Measurements from ENCODE around the gene FILIP1L. TPM values are rescaled to one million over a fixed set of nuclear protein-coding genes. Genes with fewer than 3 reads are reported as not detected.

The FILIP1L gene
- total RNA-seq, 1 experiment from 2014 or later = 0.17 TPM

DNA sequence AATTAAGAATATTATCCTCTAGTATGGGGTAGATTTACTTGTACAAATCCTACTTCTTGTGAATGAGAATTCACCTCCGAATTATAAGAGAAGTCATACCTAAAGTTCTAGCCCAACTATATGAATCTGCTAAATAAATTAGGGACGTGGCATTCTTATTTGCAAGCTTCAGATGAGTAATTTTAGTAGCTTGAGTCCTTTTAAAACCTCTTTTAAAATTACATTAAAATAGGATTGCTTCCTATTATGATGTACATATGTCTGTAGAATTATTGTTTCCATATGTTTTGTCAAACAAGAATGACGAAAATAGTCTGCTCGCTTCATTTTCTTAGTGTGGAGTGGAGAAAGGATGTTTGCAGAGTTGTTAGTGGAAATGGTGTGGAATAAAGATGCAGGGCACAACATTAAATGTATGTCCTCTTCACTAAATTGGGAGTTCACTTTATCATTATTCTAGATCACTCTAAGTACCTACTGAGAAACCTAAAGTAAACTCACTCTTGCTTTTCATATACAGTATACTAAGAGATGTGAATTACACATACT is 237.2 kb downstream of the FILIP1L start:
- no peak overlapping the region for H3K9ac ChIP-seq (ENCODE audit: low read length)
- peak overlapping the region; percentile 56; the same call in 1 of the 2 replicates for H3K4me2 ChIP-seq (ENCODE audit: low read length)
- H3K27me3 ChIP-seq (ENCODE audit: insufficient read depth, low read length) = no peaks in the 10 kb centered on the region
- ChIA-PET RAD21 (ENCODE audit: low non-redundant PET in 1 of 2, low total read pairs in 2 of 2, uncharacterized antibody in 2 of 2, unreplicated experiment in 2 of 2) (no interaction called here), CTCF (interaction anchor here (1.2 kb wide), 1 partner anchor 34 kb away, joined by 3 read pairs; no protein-coding TSS in a partner anchor), POLR2A (no interaction called here)
- no peak for DNase-seq (ENCODE audit: low read depth, low spot score)
- no TSS peak for BruUV-seq (replicated peaks)
- no peak overlapping the region for H2AFZ ChIP-seq (ENCODE audit: low read depth, low read length, poor library complexity, severe bottlenecking)
- H3K4me3 ChIP-seq (replicated peaks in 1 of 2; ENCODE audit: low read depth in 1 of 2, low read length in 2 of 2) = no peak overlapping the region
- H3K9me2 ChIP-seq (ENCODE audit: insufficient read depth) = no peaks in the 10 kb centered on the region
- intact Hi-C loops (cut with micrococcal nuclease) = no loop called here
- no peaks in the 10 kb centered on the region for H4K20me1 ChIP-seq (ENCODE audit: insufficient read depth)
- H3K27ac ChIP-seq (ENCODE audit: low read depth, low read length) = no peak overlapping the region
- H3K36me3 ChIP-seq (ENCODE audit: control insufficient read depth in 1 of 2, insufficient read depth in 2 of 2, low read length in 2 of 2) = no peaks in the 10 kb centered on the region
- no peaks in the 10 kb centered on the region for H3K9me3 ChIP-seq (ENCODE audit: control insufficient read depth in 1 of 2, insufficient read depth in 1 of 2, low read depth in 1 of 2, low read length in 2 of 2)
- TF ChIP-seq ZNF274 (IDR thresholded peaks at IDR 0.05; ENCODE audit: low read depth, low read length) (no peak), EZH2phosphoT487 (IDR thresholded peaks at IDR 0.05; ENCODE audit: borderline replicate concordance) (no peak), FOSL1 (IDR thresholded peaks at IDR 0.05; ENCODE audit: low read depth) (no peak)
- ATAC-seq = no peak
- H3K79me2 ChIP-seq (ENCODE audit: insufficient read depth, low read length) = peaks cover 10% of the 10 kb centered on the region; the same call in 1 of the 2 replicates
- peaks cover 0 to 13% of the 10 kb centered on the region in 2 experiments; a peak in 2 of 4 replicates for H3K4me1 ChIP-seq (ENCODE audit: control insufficient read depth in 1 of 2, insufficient read depth in 2 of 2, low read length in 2 of 2)

DNA sequence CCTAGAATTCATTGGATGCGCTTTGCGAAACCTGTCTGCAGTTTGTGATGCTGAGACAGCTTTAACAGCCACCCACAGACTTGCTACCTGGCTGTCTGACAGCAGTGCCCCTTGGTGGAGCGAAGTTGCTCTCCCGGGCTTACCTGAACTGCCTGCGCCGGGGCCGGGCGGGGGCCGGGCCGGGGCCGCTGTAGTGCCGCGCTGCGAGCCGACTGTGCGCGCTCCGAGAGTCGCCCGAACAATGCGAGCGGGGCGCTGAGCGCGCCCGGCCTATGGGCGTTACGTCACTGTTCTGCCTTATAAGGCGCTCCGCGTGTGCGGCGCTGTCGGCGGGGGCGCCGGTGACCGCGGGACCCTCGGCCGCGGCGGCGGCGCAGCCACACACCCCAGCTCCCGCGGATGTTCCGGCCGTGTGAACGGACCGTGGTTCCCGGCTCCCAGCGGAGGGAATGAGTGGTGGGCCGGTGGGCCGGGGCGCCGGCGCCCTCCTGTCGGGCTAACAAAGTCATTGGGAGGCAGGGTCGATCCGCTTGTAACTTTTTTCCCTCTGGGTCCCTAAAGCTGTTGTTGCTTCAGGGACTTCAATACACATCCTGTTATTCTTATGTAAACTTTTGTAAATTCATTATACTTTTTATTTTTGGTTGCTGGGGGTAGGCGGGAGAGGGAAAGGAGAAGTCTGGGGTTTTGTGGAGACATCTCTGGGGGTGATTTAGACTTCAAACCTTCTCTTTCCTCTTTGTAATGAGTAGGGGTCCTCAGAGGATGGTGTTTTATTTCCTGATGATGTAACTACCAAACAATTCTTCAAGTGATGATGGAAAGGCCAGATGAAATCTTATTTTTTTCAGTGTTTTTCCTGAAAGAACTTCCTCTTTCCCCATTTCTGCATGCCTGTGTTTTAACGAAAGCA is 238.1 kb downstream of the FILIP1L start:
- no peaks in the 10 kb centered on the region for H4K20me1 ChIP-seq (ENCODE audit: insufficient read depth)
- H3K79me2 ChIP-seq (ENCODE audit: insufficient read depth, low read length) = peaks cover 8% of the 10 kb centered on the region; the same call in 1 of the 2 replicates
- H3K4me1 ChIP-seq (ENCODE audit: control insufficient read depth in 1 of 2, insufficient read depth in 2 of 2, low read length in 2 of 2) = peaks cover 0 to 13% of the 10 kb centered on the region in 2 experiments; a peak in 2 of 4 replicates
- CTCF ChIA-PET = no interaction called here
- POLR2A ChIA-PET = no interaction called here
- H3K9ac ChIP-seq (ENCODE audit: low read length) = no peak overlapping the region
- no peaks in the 10 kb centered on the region for H3K27me3 ChIP-seq (ENCODE audit: insufficient read depth, low read length)
- BruUV-seq (replicated peaks) = no TSS peak
- DNase-seq (ENCODE audit: low read depth, low spot score) (no peak), ATAC-seq (no peak)
- no peak overlapping the region for H3K4me2 ChIP-seq (ENCODE audit: low read length)
- intact Hi-C loops (cut with micrococcal nuclease) = no loop called here
- no peaks in the 10 kb centered on the region for H3K36me3 ChIP-seq (ENCODE audit: control insufficient read depth in 1 of 2, insufficient read depth in 2 of 2, low read length in 2 of 2)
- H3K4me3 ChIP-seq (replicated peaks in 1 of 2; ENCODE audit: low read depth in 1 of 2, low read length in 2 of 2) = no peak overlapping the region
- no peaks in the 10 kb centered on the region for H3K9me3 ChIP-seq (ENCODE audit: control insufficient read depth in 1 of 2, insufficient read depth in 1 of 2, low read depth in 1 of 2, low read length in 2 of 2)
- RAD21 ChIA-PET (ENCODE audit: low non-redundant PET in 1 of 2, low total read pairs in 2 of 2, uncharacterized antibody in 2 of 2, unreplicated experiment in 2 of 2) = no interaction called here
- H3K27ac ChIP-seq (ENCODE audit: low read depth, low read length) = no peak overlapping the region
- no peak overlapping the region for H2AFZ ChIP-seq (ENCODE audit: low read depth, low read length, poor library complexity, severe bottlenecking)
- no peaks in the 10 kb centered on the region for H3K9me2 ChIP-seq (ENCODE audit: insufficient read depth)
- TF ChIP-seq, protein P1, sequence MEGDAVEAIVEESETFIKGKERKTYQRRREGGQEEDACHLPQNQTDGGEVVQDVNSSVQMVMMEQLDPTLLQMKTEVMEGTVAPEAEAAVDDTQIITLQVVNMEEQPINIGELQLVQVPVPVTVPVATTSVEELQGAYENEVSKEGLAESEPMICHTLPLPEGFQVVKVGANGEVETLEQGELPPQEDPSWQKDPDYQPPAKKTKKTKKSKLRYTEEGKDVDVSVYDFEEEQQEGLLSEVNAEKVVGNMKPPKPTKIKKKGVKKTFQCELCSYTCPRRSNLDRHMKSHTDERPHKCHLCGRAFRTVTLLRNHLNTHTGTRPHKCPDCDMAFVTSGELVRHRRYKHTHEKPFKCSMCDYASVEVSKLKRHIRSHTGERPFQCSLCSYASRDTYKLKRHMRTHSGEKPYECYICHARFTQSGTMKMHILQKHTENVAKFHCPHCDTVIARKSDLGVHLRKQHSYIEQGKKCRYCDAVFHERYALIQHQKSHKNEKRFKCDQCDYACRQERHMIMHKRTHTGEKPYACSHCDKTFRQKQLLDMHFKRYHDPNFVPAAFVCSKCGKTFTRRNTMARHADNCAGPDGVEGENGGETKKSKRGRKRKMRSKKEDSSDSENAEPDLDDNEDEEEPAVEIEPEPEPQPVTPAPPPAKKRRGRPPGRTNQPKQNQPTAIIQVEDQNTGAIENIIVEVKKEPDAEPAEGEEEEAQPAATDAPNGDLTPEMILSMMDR (IDR thresholded peaks at IDR 0.05 in 2 of 3, conservative IDR thresholded peaks at IDR 0.05 in 1 of 3; ENCODE audit: borderline replicate concordance in 1 of 3, insufficient read depth in 1 of 3, low read depth in 2 of 3, low read length in 2 of 3) = no peak
- TF ChIP-seq, protein P2, sequence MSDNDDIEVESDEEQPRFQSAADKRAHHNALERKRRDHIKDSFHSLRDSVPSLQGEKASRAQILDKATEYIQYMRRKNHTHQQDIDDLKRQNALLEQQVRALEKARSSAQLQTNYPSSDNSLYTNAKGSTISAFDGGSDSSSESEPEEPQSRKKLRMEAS (IDR thresholded peaks at IDR 0.05) = no peak
- TF ChIP-seq TCF7L2 (IDR thresholded peaks at IDR 0.05; ENCODE audit: borderline replicate concordance, extremely low read depth, insufficient read depth, insufficient read length) = no peak
- no peak for TF ChIP-seq YY1 (IDR thresholded peaks at IDR 0.05; ENCODE audit: extremely low read depth, insufficient replicate concordance, low read depth, low read length)
- TF ChIP-seq POLR2AphosphoS5 (IDR thresholded peaks at IDR 0.05; ENCODE audit: low read depth, low read length) = no peak
- TF ChIP-seq, protein P3, sequence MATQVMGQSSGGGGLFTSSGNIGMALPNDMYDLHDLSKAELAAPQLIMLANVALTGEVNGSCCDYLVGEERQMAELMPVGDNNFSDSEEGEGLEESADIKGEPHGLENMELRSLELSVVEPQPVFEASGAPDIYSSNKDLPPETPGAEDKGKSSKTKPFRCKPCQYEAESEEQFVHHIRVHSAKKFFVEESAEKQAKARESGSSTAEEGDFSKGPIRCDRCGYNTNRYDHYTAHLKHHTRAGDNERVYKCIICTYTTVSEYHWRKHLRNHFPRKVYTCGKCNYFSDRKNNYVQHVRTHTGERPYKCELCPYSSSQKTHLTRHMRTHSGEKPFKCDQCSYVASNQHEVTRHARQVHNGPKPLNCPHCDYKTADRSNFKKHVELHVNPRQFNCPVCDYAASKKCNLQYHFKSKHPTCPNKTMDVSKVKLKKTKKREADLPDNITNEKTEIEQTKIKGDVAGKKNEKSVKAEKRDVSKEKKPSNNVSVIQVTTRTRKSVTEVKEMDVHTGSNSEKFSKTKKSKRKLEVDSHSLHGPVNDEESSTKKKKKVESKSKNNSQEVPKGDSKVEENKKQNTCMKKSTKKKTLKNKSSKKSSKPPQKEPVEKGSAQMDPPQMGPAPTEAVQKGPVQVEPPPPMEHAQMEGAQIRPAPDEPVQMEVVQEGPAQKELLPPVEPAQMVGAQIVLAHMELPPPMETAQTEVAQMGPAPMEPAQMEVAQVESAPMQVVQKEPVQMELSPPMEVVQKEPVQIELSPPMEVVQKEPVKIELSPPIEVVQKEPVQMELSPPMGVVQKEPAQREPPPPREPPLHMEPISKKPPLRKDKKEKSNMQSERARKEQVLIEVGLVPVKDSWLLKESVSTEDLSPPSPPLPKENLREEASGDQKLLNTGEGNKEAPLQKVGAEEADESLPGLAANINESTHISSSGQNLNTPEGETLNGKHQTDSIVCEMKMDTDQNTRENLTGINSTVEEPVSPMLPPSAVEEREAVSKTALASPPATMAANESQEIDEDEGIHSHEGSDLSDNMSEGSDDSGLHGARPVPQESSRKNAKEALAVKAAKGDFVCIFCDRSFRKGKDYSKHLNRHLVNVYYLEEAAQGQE (IDR thresholded peaks at IDR 0.05; ENCODE audit: low read depth) = no peak
- no peak for TF ChIP-seq EZH2phosphoT487 (IDR thresholded peaks at IDR 0.05; ENCODE audit: borderline replicate concordance)
- TF ChIP-seq, protein P4, sequence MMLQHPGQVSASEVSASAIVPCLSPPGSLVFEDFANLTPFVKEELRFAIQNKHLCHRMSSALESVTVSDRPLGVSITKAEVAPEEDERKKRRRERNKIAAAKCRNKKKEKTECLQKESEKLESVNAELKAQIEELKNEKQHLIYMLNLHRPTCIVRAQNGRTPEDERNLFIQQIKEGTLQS (IDR thresholded peaks at IDR 0.05) = no peak

All from HCT116 (cell line).